Esophagus muscularis mucosa (tissue), 4 donors: ENCODE results near the gene ZNF479. TPM values are rescaled to one million over a fixed set of nuclear protein-coding genes. Genes with fewer than 3 reads are reported as not detected.
"Not testable (repeated sequence)": the region's sequence is repeated elsewhere in the genome, so short reads cannot be mapped to it uniquely, and the experiment has no call there.

Source experiments
- DNase-seq: peaks from one replicate; pipeline ENCODE4 v3.0.0-alpha.2; 2017; ENCODE audit errors: extremely low spot score
- H3K27ac ChIP-seq, 4 donors: fragments of 200-600 bp; sonication (generic); replicated peaks in 1 of 4; 1 replicate in 3 of 4; 2 replicates in 1 of 4; pipeline ENCODE4 v1.5.1; 2016 to 2019; ENCODE audit warnings: mild to moderate bottlenecking in 1 of 4
- H3K27me3 ChIP-seq, 4 donors: fragments of 200-600 bp; sonication (generic); one replicate each; pipeline versions ENCODE4 v1.5.1 to v1.6.0; 2016 to 2019
- H3K36me3 ChIP-seq, 4 donors: fragments of 200-600 bp; sonication (generic); one replicate each; pipeline ENCODE4 v1.5.1; 2016 to 2019
- H3K4me1 ChIP-seq, 4 donors: fragments of 200-600 bp; sonication (generic); one replicate each; pipeline ENCODE4 v1.5.1; 2016 to 2019
- H3K4me3 ChIP-seq, 4 donors: fragments of 200-600 bp; sonication (generic); 1 replicate in 2 of 4; 2 replicates in 2 of 4; pipeline ENCODE4 v1.5.1; 2016 to 2019; ENCODE audit warnings: mild to moderate bottlenecking in 4 of 4, moderate library complexity in 1 of 4
- H3K9me3 ChIP-seq, 4 donors: fragments of 200-600 bp; sonication (generic); 1 replicate in 3 of 4; 2 replicates in 1 of 4; pipeline ENCODE4 v1.5.1; 2016 to 2019
- CTCF ChIP-seq, 3 experiments: fragments of 200-600 bp in 2 of 3; fragments of 450-650 bp in 1 of 3; sonication (generic) in 2 of 3; IDR thresholded peaks; one replicate each; pipeline ENCODE4 v1.5.1; 2017 to 2019; ENCODE audit warnings: antibody characterized with exemption in 3 of 3, mild to moderate bottlenecking in 2 of 3, moderate library complexity in 1 of 3
- EP300 ChIP-seq: sonication (generic); formaldehyde crosslinking; IDR thresholded peaks from one replicate; pipeline ENCODE4 v1.6.1; 2017; ENCODE audit warnings: antibody characterized with exemption
- POLR2A ChIP-seq: fragments of 450-650 bp; IDR thresholded peaks from one replicate; pipeline ENCODE4 v1.6.1; 2017; ENCODE audit warnings: antibody characterized with exemption, moderate library complexity, mild to moderate bottlenecking, low read depth
- POLR2AphosphoS5 ChIP-seq, 2 donors: sonication (generic); formaldehyde crosslinking; IDR thresholded peaks; one replicate each; pipeline ENCODE4 v1.6.1; 2017; ENCODE audit warnings: antibody characterized with exemption in 2 of 2
- WGBS: methylation state at CpG from one replicate; pipeline ENCODE4 v1.1.5; 2018; 5-methylcytosine and 5-hydroxymethylcytosine counted together
- intact Hi-C: fragments of 100-400 bp; cut with DNase I; formaldehyde crosslinking; loops from one replicate; pipeline ENCODE4 v1.15.1; 2023
- total RNA-seq, 4 donors: library from RNA; depleted of rRNA; stranded (reverse); fragments of >200 nt; gene quantifications; one replicate each; pipeline versions ENCODE4 v1.1.0 to v1.2.1, GENCODE V29; 2016

Gene ZNF479
- total RNA-seq, 4 donors from 2014 or later = not detected

GRCh38 chr7:57177856-57178767, 45.9 kb upstream of the ZNF479 start:
- H3K27ac ChIP-seq = no peak overlapping the region
- H3K27me3 ChIP-seq = no peaks in the 10 kb centered on the region
- 83% methylated on average over 12 of the region's 21 CpGs for WGBS
- H3K9me3 ChIP-seq = peaks cover 0 to 66% (median 43%) of the 10 kb centered on the region in 4 donors
- H3K36me3 ChIP-seq = no peaks in the 10 kb centered on the region
- no peaks in the 10 kb centered on the region for H3K4me1 ChIP-seq
- TF ChIP-seq EP300 = no peak
- no peak for TF ChIP-seq POLR2A
- no peak for TF ChIP-seq POLR2AphosphoS5 (IDR thresholded peaks at IDR 0.05)
- TF ChIP-seq CTCF (IDR thresholded peaks at IDR 0.05) = no peak
- DNase-seq = no peak
- intact Hi-C loops = no loop called here
- H3K4me3 ChIP-seq = no peak overlapping the region

- TF ChIP-seq POLR2AphosphoS5 (IDR thresholded peaks at IDR 0.05) (no peak), CTCF (IDR thresholded peaks at IDR 0.05) (no peak), POLR2A (no peak), EP300 (no peak)
- H3K36me3 ChIP-seq = no peaks in the 10 kb centered on the region
- intact Hi-C loops = no loop called here
- H3K27me3 ChIP-seq = no peaks in the 10 kb centered on the region
- H3K4me3 ChIP-seq = no peak overlapping the region
- H3K27ac ChIP-seq = no peak overlapping the region
- peaks cover 0 to 57% (median 36%) of the 10 kb centered on the region in 4 donors for H3K9me3 ChIP-seq
- H3K4me1 ChIP-seq = no peaks in the 10 kb centered on the region
- WGBS = 80% methylated on average over 12 of the region's 14 CpGs
- DNase-seq = no peak
Observed at GRCh38 chr7:57176928-57177635, 44.8 kb upstream of the ZNF479 start.

GRCh38 chr7:57165285-57165899, 33.2 kb upstream of the ZNF479 start:
- H3K36me3 ChIP-seq = no peaks in the 10 kb centered on the region
- TF ChIP-seq EP300 (no peak), POLR2AphosphoS5 (IDR thresholded peaks at IDR 0.05) (no peak), POLR2A (no peak), CTCF (IDR thresholded peaks at IDR 0.05) (no peak)
- no peak overlapping the region for H3K27ac ChIP-seq
- DNase-seq = no peak
- no peaks in the 10 kb centered on the region for H3K27me3 ChIP-seq
- no peak overlapping the region for H3K4me3 ChIP-seq
- 80% methylated on average over 7 of the region's 7 CpGs for WGBS
- H3K4me1 ChIP-seq = no peaks in the 10 kb centered on the region
- intact Hi-C loops = no loop called here
- peaks cover 0 to 59% (median 15%) of the 10 kb centered on the region in 4 donors for H3K9me3 ChIP-seq

- H3K27me3 ChIP-seq, H3K4me1 ChIP-seq, H3K4me3 ChIP-seq, intact Hi-C loops, H3K27ac ChIP-seq, H3K36me3 ChIP-seq, DNase-seq: not testable (repeated sequence)
- WGBS = 70% methylated on average over 4 of the region's 5 CpGs
- H3K9me3 ChIP-seq = peaks cover 0 to 52% (median 45%) of the 10 kb centered on the region in 4 donors
Observed at GRCh38 chr7:57120123-57120784, 12.0 kb downstream of the ZNF479 start.
